Skeletal muscle tissue (tissue), 4 donors: Measurements from ENCODE around the gene TUBB6. TPM values are rescaled to one million over a fixed set of nuclear protein-coding genes. Genes with fewer than 3 reads are reported as not detected.

Experiments
- H3K27ac ChIP-seq: one replicate; pipeline ENCODE4 v1.7.0; 2013; ENCODE audit warnings: mild to moderate bottlenecking, low read depth, low read length, inconsistent platforms
- H3K27me3 ChIP-seq, 3 donors: one replicate each; pipeline ENCODE4 v1.7.0; 2013; ENCODE audit warnings: low read length in 3 of 3; ENCODE audit not compliant: control insufficient read depth in 3 of 3, insufficient read depth in 3 of 3
- H3K36me3 ChIP-seq, 3 donors: one replicate each; pipeline ENCODE4 v1.7.0; 2013; ENCODE audit warnings: low read length in 3 of 3; ENCODE audit not compliant: control insufficient read depth in 3 of 3, insufficient read depth in 3 of 3
- H3K4me1 ChIP-seq, 3 donors: one replicate each; pipeline ENCODE4 v1.7.0; 2013; ENCODE audit warnings: low read length in 3 of 3, mild to moderate bottlenecking in 3 of 3; ENCODE audit not compliant: control insufficient read depth in 3 of 3, insufficient read depth in 3 of 3
- H3K4me3 ChIP-seq, 3 donors: one replicate each; pipeline ENCODE4 v1.7.0; 2013; ENCODE audit warnings: low read length in 3 of 3
- H3K9ac ChIP-seq, 3 donors: one replicate each; pipeline ENCODE4 v1.7.0; 2013; ENCODE audit warnings: low read length in 3 of 3, mild to moderate bottlenecking in 3 of 3, moderate library complexity in 2 of 3, low read depth in 1 of 3
- H3K9me3 ChIP-seq, 3 donors: one replicate each; pipeline ENCODE4 v1.7.0; 2013; ENCODE audit warnings: low read length in 3 of 3; ENCODE audit not compliant: control insufficient read depth in 3 of 3
- total RNA-seq: library from RNA; depleted of rRNA; stranded (reverse); fragments of >200 nt; gene quantifications from one replicate; pipeline ENCODE4 v1.2.3, GENCODE V29; 2014
- donor health status: Osteomylitis.

The TUBB6 gene
- total RNA-seq, 1 donor from 2014 or later, result 499 TPM

GRCh38 chr18:12312976-12313375, 4.9 kb downstream of the TUBB6 start:
- Histone ChIP-seq H3K36me3 (peaks cover 0 to 10% (median 2%) of the 10 kb centered on the region in 3 donors), H3K4me1 (peaks cover 17 to 33% (median 19%) of the 10 kb centered on the region in 3 donors), H3K9ac (no peak overlapping the region), H3K27ac (no peak overlapping the region), H3K27me3 (peaks cover 0 to 12% (median 4%) of the 10 kb centered on the region in 3 donors), H3K9me3 (peaks cover 0 to 2% (median 0%) of the 10 kb centered on the region in 3 donors), H3K4me3 (no peak overlapping the region)

GRCh38 chr18:12313530-12314245, 5.6 kb downstream of the TUBB6 start:
- Histone ChIP-seq H3K36me3 (peaks cover 0 to 10% (median 2%) of the 10 kb centered on the region in 3 donors), H3K4me1 (peaks cover 24 to 39% (median 24%) of the 10 kb centered on the region in 3 donors), H3K4me3 (no peak overlapping the region), H3K9me3 (peaks cover 0 to 2% (median 0%) of the 10 kb centered on the region in 3 donors), H3K27ac (no peak overlapping the region), H3K27me3 (peaks cover 0 to 9% (median 4%) of the 10 kb centered on the region in 3 donors), H3K9ac (no peak overlapping the region)

GRCh38 chr18:12314591-12315305, 6.7 kb downstream of the TUBB6 start:
- H3K27me3 ChIP-seq, result peaks cover 0 to 2% (median 0%) of the 10 kb centered on the region in 3 donors
- H3K4me1 ChIP-seq, result peaks cover 20 to 36% (median 20%) of the 10 kb centered on the region in 3 donors
- H3K9ac ChIP-seq, result no peak overlapping the region
- peaks cover 0 to 10% (median 2%) of the 10 kb centered on the region in 3 donors for H3K36me3 ChIP-seq
- no peak overlapping the region for H3K4me3 ChIP-seq
- no peak overlapping the region for H3K27ac ChIP-seq
- H3K9me3 ChIP-seq, result peaks cover 0 to 2% (median 0%) of the 10 kb centered on the region in 3 donors

GRCh38 chr18:12315490-12315889, 7.4 kb downstream of the TUBB6 start:
- Histone ChIP-seq H3K36me3 (peaks cover 0 to 11% (median 2%) of the 10 kb centered on the region in 3 donors), H3K4me3 (peak overlapping the region in 1 of 3 donors; percentile 19), H3K9ac (peak overlapping the region in 1 of 3 donors; percentile 54), H3K4me1 (peaks cover 16 to 33% (median 20%) of the 10 kb centered on the region in 3 donors), H3K27me3 (no peaks in the 10 kb centered on the region), H3K9me3 (peaks cover 0 to 2% (median 0%) of the 10 kb centered on the region in 3 donors), H3K27ac (no peak overlapping the region)

GRCh38 chr18:12315911-12316310, 7.9 kb downstream of the TUBB6 start:
- H3K4me1 ChIP-seq, result peaks cover 14 to 33% (median 20%) of the 10 kb centered on the region in 3 donors
- H3K9ac ChIP-seq, result no peak overlapping the region
- H3K4me3 ChIP-seq, result peak overlapping the region in 1 of 3 donors; percentile 19
- H3K27ac ChIP-seq, result no peak overlapping the region
- H3K9me3 ChIP-seq, result peaks cover 0 to 2% (median 0%) of the 10 kb centered on the region in 3 donors
- H3K36me3 ChIP-seq, result peaks cover 0 to 15% (median 2%) of the 10 kb centered on the region in 3 donors
- H3K27me3 ChIP-seq, result no peaks in the 10 kb centered on the region

GRCh38 chr18:12317664-12318333, 9.8 kb downstream of the TUBB6 start:
- Histone ChIP-seq H3K4me3 (no peak overlapping the region), H3K9me3 (no peaks in the 10 kb centered on the region), H3K27me3 (no peaks in the 10 kb centered on the region), H3K36me3 (peaks cover 5 to 10% (median 6%) of the 10 kb centered on the region in 3 donors), H3K4me1 (peaks cover 16 to 33% (median 20%) of the 10 kb centered on the region in 3 donors), H3K9ac (no peak overlapping the region), H3K27ac (peak overlapping the region; percentile 27)

DNA sequence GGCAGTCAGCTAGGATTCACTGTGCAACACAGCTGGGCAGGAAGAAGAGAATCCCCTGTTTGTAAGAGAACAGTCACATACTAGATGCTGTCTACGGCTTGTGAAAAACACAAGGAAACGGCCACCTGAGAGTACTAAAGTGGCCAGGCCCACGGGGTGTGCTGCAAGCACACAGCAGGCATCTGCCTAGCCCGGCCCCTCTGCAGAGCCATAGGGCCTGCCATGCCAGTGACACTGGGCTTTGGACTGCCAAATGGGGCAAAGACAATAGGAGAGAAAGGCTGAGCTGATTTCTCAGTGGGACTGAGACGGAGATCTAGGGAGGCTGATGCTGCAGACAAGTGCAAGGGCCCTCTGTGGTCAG, 10.3 kb downstream of the TUBB6 start:
- Histone ChIP-seq H3K9me3 (no peaks in the 10 kb centered on the region), H3K36me3 (peaks cover 5 to 9% (median 8%) of the 10 kb centered on the region in 3 donors), H3K4me3 (no peak overlapping the region), H3K9ac (no peak overlapping the region), H3K27ac (peak overlapping the region; percentile 27), H3K27me3 (no peaks in the 10 kb centered on the region), H3K4me1 (peaks cover 16 to 29% (median 20%) of the 10 kb centered on the region in 3 donors)

- Histone ChIP-seq H3K4me1 (peaks cover 14 to 27% (median 20%) of the 10 kb centered on the region in 3 donors), H3K27ac (no peak overlapping the region), H3K27me3 (no peaks in the 10 kb centered on the region), H3K9me3 (no peaks in the 10 kb centered on the region), H3K4me3 (no peak overlapping the region), H3K36me3 (peaks cover 5 to 11% (median 8%) of the 10 kb centered on the region in 3 donors), H3K9ac (no peak overlapping the region)
Observed at GRCh38 chr18:12318857-12319256, 10.8 kb downstream of the TUBB6 start.

GRCh38 chr18:12321333-12321732, 13.3 kb downstream of the TUBB6 start:
- Histone ChIP-seq H3K4me1 (peaks cover 9 to 12% (median 9%) of the 10 kb centered on the region in 3 donors), H3K27me3 (no peaks in the 10 kb centered on the region), H3K36me3 (peaks cover 21 to 28% (median 25%) of the 10 kb centered on the region in 3 donors), H3K9ac (no peak overlapping the region), H3K27ac (no peak overlapping the region), H3K9me3 (no peaks in the 10 kb centered on the region), H3K4me3 (no peak overlapping the region)
